Mammary epithelial cell (primary cell): ENCODE data around the gene SPATA31C1.

ENCODE experiments used
- EZH2 ChIP-seq: IDR thresholded peaks from 2 replicates; pipeline ENCODE4 v1.6.1; 2012; ENCODE audit warnings: low read length, inconsistent platforms, borderline replicate concordance
- TF ChIP-seq, protein P1 (sequence below), 2 donors: IDR thresholded peaks in 1 of 2; conservative IDR thresholded peaks in 1 of 2; 2 replicates each; pipeline ENCODE4 v1.5.1; 2011 to 2012; ENCODE audit warnings: inconsistent platforms in 2 of 2, low read length in 2 of 2, mild to moderate bottlenecking in 2 of 2, control low read depth in 1 of 2, low read depth in 1 of 2; ENCODE audit not compliant: insufficient read depth in 1 of 2; ENCODE audit errors: extremely low read depth in 1 of 2

DNA sequence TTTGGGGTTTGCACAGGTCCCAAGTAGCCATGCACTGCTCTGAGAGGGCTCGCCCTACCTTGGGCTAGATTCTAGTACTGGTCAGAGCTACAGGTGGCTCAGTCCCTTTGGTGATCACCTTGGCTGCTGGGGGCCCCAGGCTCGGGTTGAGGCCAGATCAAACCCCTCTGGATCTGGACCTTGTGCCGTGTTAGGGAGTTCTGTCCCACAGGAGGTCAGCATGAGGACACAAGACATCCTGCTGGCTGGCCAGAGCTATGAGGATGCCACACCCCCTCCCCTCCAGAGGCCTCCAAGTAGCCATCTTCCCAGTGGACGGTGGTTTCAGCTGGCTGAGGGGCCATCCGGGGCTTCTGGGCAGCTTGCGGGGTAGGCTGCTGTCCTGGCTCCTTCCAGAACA lies 46.0 kb downstream of the SPATA31C1 start:
- TF ChIP-seq EZH2 = no peak
- TF ChIP-seq, protein P1, sequence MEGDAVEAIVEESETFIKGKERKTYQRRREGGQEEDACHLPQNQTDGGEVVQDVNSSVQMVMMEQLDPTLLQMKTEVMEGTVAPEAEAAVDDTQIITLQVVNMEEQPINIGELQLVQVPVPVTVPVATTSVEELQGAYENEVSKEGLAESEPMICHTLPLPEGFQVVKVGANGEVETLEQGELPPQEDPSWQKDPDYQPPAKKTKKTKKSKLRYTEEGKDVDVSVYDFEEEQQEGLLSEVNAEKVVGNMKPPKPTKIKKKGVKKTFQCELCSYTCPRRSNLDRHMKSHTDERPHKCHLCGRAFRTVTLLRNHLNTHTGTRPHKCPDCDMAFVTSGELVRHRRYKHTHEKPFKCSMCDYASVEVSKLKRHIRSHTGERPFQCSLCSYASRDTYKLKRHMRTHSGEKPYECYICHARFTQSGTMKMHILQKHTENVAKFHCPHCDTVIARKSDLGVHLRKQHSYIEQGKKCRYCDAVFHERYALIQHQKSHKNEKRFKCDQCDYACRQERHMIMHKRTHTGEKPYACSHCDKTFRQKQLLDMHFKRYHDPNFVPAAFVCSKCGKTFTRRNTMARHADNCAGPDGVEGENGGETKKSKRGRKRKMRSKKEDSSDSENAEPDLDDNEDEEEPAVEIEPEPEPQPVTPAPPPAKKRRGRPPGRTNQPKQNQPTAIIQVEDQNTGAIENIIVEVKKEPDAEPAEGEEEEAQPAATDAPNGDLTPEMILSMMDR (conservative IDR thresholded peaks at IDR 0.05 in 1 of 2, IDR thresholded peaks at IDR 0.05 in 1 of 2; ENCODE audit: extremely low read depth in 1 of 2, insufficient read depth in 1 of 2, low read depth in 1 of 2, low read length in 2 of 2) = no peak
